H9 (cell line): ENCODE data around the gene CD247. TPM values are rescaled to one million over a fixed set of nuclear protein-coding genes. Genes with fewer than 3 reads are reported as not detected.

ENCODE experiments used
- DNase-seq: peaks from one replicate; pipeline ENCODE4 v3.0.0-alpha.2; 2017
- H2AFZ ChIP-seq: one replicate; pipeline ENCODE4 v1.6.1; 2013; ENCODE audit warnings: mild to moderate bottlenecking, low read length, control low read depth, moderate library complexity
- H2AK5ac ChIP-seq: 2 replicates; pipeline ENCODE4 v1.6.1; 2013; ENCODE audit warnings: low read length, control low read depth, mixed read lengths; ENCODE audit not compliant: insufficient read length
- H2BK120ac ChIP-seq: one replicate; pipeline ENCODE4 v1.6.1; 2013; ENCODE audit warnings: low read depth, mild to moderate bottlenecking, low read length, control low read depth, inconsistent platforms; ENCODE audit not compliant: poor library complexity, severe bottlenecking
- H2BK12ac ChIP-seq: 2 replicates; pipeline ENCODE4 v1.6.1; 2013; ENCODE audit warnings: low read length, control low read depth, mixed read lengths, low read depth; ENCODE audit not compliant: insufficient read length
- H2BK15ac ChIP-seq: 2 replicates; pipeline ENCODE4 v1.6.1; 2013; ENCODE audit warnings: low read depth, low read length, control low read depth
- H2BK20ac ChIP-seq: one replicate; pipeline ENCODE4 v1.6.1; 2013; ENCODE audit warnings: low read depth, mild to moderate bottlenecking, low read length, control low read depth, inconsistent platforms; ENCODE audit not compliant: poor library complexity, severe bottlenecking
- H2BK5ac ChIP-seq: 2 replicates; pipeline ENCODE4 v1.6.1; 2013; ENCODE audit warnings: low read length, control low read depth, mixed read lengths; ENCODE audit not compliant: insufficient read length
- H3K14ac ChIP-seq: 2 replicates; pipeline ENCODE4 v1.6.1; 2013; ENCODE audit warnings: low read length, control low read depth; ENCODE audit not compliant: insufficient read depth
- H3K18ac ChIP-seq: 2 replicates; pipeline ENCODE4 v1.6.1; 2013; ENCODE audit warnings: low read depth, mild to moderate bottlenecking, mixed read lengths, low read length, control low read depth; ENCODE audit not compliant: insufficient read length
- H3K23ac ChIP-seq: 2 replicates; pipeline ENCODE4 v1.6.1; 2013; ENCODE audit warnings: low read length, control low read depth, mixed read lengths, low read depth; ENCODE audit not compliant: insufficient read length
- H3K23me2 ChIP-seq: 2 replicates; pipeline ENCODE4 v1.6.1; 2013; ENCODE audit warnings: low read depth, mild to moderate bottlenecking, mixed read lengths, low read length, control low read depth; ENCODE audit not compliant: insufficient read length, poor library complexity, severe bottlenecking
- H3K27ac ChIP-seq: 2 replicates; pipeline ENCODE4 v1.5.1; 2013; ENCODE audit warnings: low read length, control low read depth, mixed read lengths, low read depth; ENCODE audit not compliant: insufficient read length
- H3K27me3 ChIP-seq: 2 replicates; pipeline ENCODE4 v1.6.1; 2013; ENCODE audit warnings: low read length, control low read depth, inconsistent platforms; ENCODE audit not compliant: insufficient read depth
- H3K4ac ChIP-seq: 2 replicates; pipeline ENCODE4 v1.6.1; 2013; ENCODE audit warnings: low read depth, mild to moderate bottlenecking, control low read depth, inconsistent platforms, low read length, moderate library complexity
- H3K4me1 ChIP-seq: 2 replicates; pipeline ENCODE4 v1.6.1; 2013; ENCODE audit warnings: low read length, control low read depth, inconsistent platforms; ENCODE audit not compliant: insufficient read depth
- H3K4me2 ChIP-seq: 2 replicates; pipeline ENCODE4 v1.6.1; 2013; ENCODE audit warnings: low read length, control low read depth, mixed read lengths; ENCODE audit not compliant: insufficient read length, insufficient read depth
- H3K56ac ChIP-seq: 2 replicates; pipeline ENCODE4 v1.6.1; 2013; ENCODE audit warnings: low read depth, mild to moderate bottlenecking, mixed read lengths, low read length, control low read depth; ENCODE audit not compliant: insufficient read length
- H3K79me1 ChIP-seq: 2 replicates; pipeline ENCODE4 v1.6.1; 2013; ENCODE audit warnings: low read depth, mild to moderate bottlenecking, moderate library complexity, low read length, control low read depth, inconsistent platforms; ENCODE audit not compliant: insufficient read depth, poor library complexity, severe bottlenecking
- H3K79me2 ChIP-seq: 2 replicates; pipeline ENCODE4 v1.6.1; 2013; ENCODE audit warnings: low read length, control low read depth, inconsistent platforms; ENCODE audit not compliant: insufficient read depth
- H3K9ac ChIP-seq: 2 replicates; pipeline ENCODE4 v1.6.1; 2013; ENCODE audit warnings: low read length, control low read depth, mixed read lengths; ENCODE audit not compliant: insufficient read length; ENCODE audit errors: extremely low read depth
- H3K9me3 ChIP-seq: one replicate; pipeline ENCODE4 v1.6.1; 2013; ENCODE audit warnings: low read depth, low read length, inconsistent platforms; ENCODE audit not compliant: control insufficient read depth
- H3T11ph ChIP-seq: one replicate; pipeline ENCODE4 v1.6.1; 2013; ENCODE audit warnings: mild to moderate bottlenecking, low read length, control low read depth, inconsistent platforms
- H4K20me1 ChIP-seq: one replicate; pipeline ENCODE4 v1.6.1; 2013; ENCODE audit not compliant: control insufficient read depth, insufficient read length, insufficient read depth
- H4K5ac ChIP-seq: 2 replicates; pipeline ENCODE4 v1.6.1; 2013; ENCODE audit warnings: low read depth, mild to moderate bottlenecking, mixed read lengths, low read length, control low read depth; ENCODE audit not compliant: insufficient read length
- H4K8ac ChIP-seq: replicated peaks from 2 replicates; pipeline ENCODE4 v1.6.1; 2013; ENCODE audit warnings: low read length, control low read depth, mixed read lengths, low read depth; ENCODE audit not compliant: insufficient read length
- H4K91ac ChIP-seq: 2 replicates; pipeline ENCODE4 v1.6.1; 2013; ENCODE audit warnings: low read depth, mild to moderate bottlenecking, moderate library complexity, mixed read lengths, low read length, control low read depth; ENCODE audit not compliant: insufficient read length
- H3K27ac Mint-ChIP-seq, 3 experiments: 2 replicates in 2 of 3; 3 replicates in 1 of 3; pipeline ENCODE4 v1.8.0; 2020 to 2021; ENCODE audit warnings: mixed read lengths in 3 of 3, mild to moderate bottlenecking in 1 of 3, moderate library complexity in 1 of 3
- H3K27me3 Mint-ChIP-seq: 2 replicates; pipeline ENCODE4 v1.8.0; 2021; ENCODE audit warnings: low read depth, mild to moderate bottlenecking, moderate library complexity, mixed read lengths
- H3K36me3 Mint-ChIP-seq, 3 experiments: 2 replicates in 2 of 3; 3 replicates in 1 of 3; pipeline ENCODE4 v1.8.0; 2020 to 2021; ENCODE audit warnings: low read depth in 3 of 3, mixed read lengths in 3 of 3; ENCODE audit not compliant: insufficient read depth in 1 of 3
- H3K4me1 Mint-ChIP-seq, 2 experiments: 2 replicates each; pipeline ENCODE4 v1.8.0; 2020; ENCODE audit warnings: mixed read lengths in 2 of 2
- H3K4me3 Mint-ChIP-seq, 2 experiments: 2 replicates in 1 of 2; 3 replicates in 1 of 2; pipeline ENCODE4 v1.8.0; 2020 to 2021; ENCODE audit warnings: mild to moderate bottlenecking in 2 of 2, mixed read lengths in 2 of 2, moderate library complexity in 1 of 2
- H3K9me3 Mint-ChIP-seq, 2 experiments: 2 replicates in 1 of 2; 3 replicates in 1 of 2; pipeline ENCODE4 v1.8.0; 2020; ENCODE audit warnings: mild to moderate bottlenecking in 2 of 2, mixed read lengths in 2 of 2, moderate library complexity in 1 of 2
- WGBS: extraction: QIAGEN DNeasy Blood & Tissue Kit; methylation state at CpG from one replicate; pipeline ENCODE4 v1.1.7; 2013; ENCODE audit warnings: missing lambda C conversion rate, low lambda C conversion rate, mixed read lengths; ENCODE audit not compliant: insufficient read length; ENCODE audit errors: extremely low coverage; 5-methylcytosine and 5-hydroxymethylcytosine counted together
- total RNA-seq: library from RNA; stranded (reverse); gene quantifications from 2 replicates; pipeline ENCODE4 v1.2.1, GENCODE V29; 2021
- TF ChIP-seq, protein P1 (sequence below): fragments of 200-600 bp; sonication (generic); conservative IDR thresholded peaks from 3 replicates; pipeline ENCODE4 v1.8.0; 2021; ENCODE audit warnings: antibody characterized with exemption, mild to moderate bottlenecking

Gene CD247
- total RNA-seq, 1 experiment from 2014 or later: 1.2 TPM

- H3K27me3 Mint-ChIP-seq: peaks cover 14% of the 10 kb centered on the region
- Histone ChIP-seq H3K18ac (no peak overlapping the region), H3K14ac (no peak overlapping the region), H3K9me3 (no peaks in the 10 kb centered on the region), H3K79me2 (no peaks in the 10 kb centered on the region), H2BK5ac (no peak overlapping the region), H3K23me2 (peaks cover 9% of the 10 kb centered on the region), H3K4me2 (no peak overlapping the region), H3K4ac (no peak overlapping the region), H2BK15ac (no peak overlapping the region), H4K8ac (no peak overlapping the region), H3K4me1 (peaks cover 3% of the 10 kb centered on the region; the same call in 1 of the 2 replicates), H3K56ac (no peak overlapping the region), H4K91ac (no peak overlapping the region), H2BK20ac (no peak overlapping the region), H4K20me1 (no peaks in the 10 kb centered on the region), H3K27me3 (no peaks in the 10 kb centered on the region), H3K27ac (no peak overlapping the region), H2AK5ac (no peak overlapping the region), H2BK12ac (no peak overlapping the region), H2BK120ac (no peak overlapping the region), H4K5ac (no peak overlapping the region), H3K23ac (no peak overlapping the region), H3K79me1 (no peaks in the 10 kb centered on the region), H3T11ph (no peak overlapping the region), H2AFZ (no peak overlapping the region), H3K9ac (no peak overlapping the region)
- WGBS: no CpG with 5 or more reads among the region's 1 CpG
- no peaks in the 10 kb centered on the region for H3K9me3 Mint-ChIP-seq
- no peak overlapping the region for H3K4me3 Mint-ChIP-seq
- DNase-seq: no peak
- peaks cover 8 to 19% of the 10 kb centered on the region in 2 experiments; a peak in 3 of 4 replicates for H3K4me1 Mint-ChIP-seq
- H3K27ac Mint-ChIP-seq: no peak overlapping the region
- peaks cover 4 to 5% (median 4%) of the 10 kb centered on the region in 3 experiments; a peak in 5 of 7 replicates for H3K36me3 Mint-ChIP-seq
- TF ChIP-seq, protein P1, sequence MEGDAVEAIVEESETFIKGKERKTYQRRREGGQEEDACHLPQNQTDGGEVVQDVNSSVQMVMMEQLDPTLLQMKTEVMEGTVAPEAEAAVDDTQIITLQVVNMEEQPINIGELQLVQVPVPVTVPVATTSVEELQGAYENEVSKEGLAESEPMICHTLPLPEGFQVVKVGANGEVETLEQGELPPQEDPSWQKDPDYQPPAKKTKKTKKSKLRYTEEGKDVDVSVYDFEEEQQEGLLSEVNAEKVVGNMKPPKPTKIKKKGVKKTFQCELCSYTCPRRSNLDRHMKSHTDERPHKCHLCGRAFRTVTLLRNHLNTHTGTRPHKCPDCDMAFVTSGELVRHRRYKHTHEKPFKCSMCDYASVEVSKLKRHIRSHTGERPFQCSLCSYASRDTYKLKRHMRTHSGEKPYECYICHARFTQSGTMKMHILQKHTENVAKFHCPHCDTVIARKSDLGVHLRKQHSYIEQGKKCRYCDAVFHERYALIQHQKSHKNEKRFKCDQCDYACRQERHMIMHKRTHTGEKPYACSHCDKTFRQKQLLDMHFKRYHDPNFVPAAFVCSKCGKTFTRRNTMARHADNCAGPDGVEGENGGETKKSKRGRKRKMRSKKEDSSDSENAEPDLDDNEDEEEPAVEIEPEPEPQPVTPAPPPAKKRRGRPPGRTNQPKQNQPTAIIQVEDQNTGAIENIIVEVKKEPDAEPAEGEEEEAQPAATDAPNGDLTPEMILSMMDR: no peak
Measured at GRCh38 chr1:167551362-167551761, 33.0 kb upstream of the CD247 start.
